ENCODE measurements around the gene OAF.

DNA sequence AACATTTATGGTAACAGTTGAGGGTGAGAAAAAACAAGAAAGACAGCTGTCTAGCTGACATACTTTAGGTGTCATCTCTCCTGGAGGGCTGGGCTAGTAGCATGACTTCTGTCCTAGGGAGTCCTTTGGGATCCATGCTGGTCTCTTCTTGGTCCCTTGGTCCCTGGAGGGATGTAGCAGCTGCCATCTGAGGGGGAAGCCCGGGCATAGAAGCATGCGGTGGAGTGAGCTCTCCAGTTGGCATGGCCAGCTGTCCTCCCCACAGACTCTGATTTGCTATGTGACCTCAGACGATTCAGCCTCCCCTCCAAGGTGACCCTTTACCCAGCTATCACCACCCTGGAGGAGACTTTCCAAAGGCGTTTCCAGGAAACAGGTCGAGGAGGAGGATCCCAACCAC is 57.9 kb downstream of the OAF start:
- TF ChIP-seq, protein P1, sequence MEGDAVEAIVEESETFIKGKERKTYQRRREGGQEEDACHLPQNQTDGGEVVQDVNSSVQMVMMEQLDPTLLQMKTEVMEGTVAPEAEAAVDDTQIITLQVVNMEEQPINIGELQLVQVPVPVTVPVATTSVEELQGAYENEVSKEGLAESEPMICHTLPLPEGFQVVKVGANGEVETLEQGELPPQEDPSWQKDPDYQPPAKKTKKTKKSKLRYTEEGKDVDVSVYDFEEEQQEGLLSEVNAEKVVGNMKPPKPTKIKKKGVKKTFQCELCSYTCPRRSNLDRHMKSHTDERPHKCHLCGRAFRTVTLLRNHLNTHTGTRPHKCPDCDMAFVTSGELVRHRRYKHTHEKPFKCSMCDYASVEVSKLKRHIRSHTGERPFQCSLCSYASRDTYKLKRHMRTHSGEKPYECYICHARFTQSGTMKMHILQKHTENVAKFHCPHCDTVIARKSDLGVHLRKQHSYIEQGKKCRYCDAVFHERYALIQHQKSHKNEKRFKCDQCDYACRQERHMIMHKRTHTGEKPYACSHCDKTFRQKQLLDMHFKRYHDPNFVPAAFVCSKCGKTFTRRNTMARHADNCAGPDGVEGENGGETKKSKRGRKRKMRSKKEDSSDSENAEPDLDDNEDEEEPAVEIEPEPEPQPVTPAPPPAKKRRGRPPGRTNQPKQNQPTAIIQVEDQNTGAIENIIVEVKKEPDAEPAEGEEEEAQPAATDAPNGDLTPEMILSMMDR (IDR thresholded peaks at IDR 0.05; ENCODE audit: insufficient read depth, low read depth, low read length) = no peak
- TF ChIP-seq EZH2 (IDR thresholded peaks at IDR 0.05; ENCODE audit: insufficient read depth, low read length) = no peak

Measured in astrocyte (in vitro differentiated cells and primary cell).